HCT116 (cell line): ENCODE results near the gene SLC16A7. TPM values are rescaled to one million over a fixed set of nuclear protein-coding genes. Genes with fewer than 3 reads are reported as not detected.

Experiments used
- ATAC-seq: fragments of 200-7000 bp; cut with Tn5 transposase; 2 replicates; pipeline ENCODE4 v1.9.1; 2020; ENCODE audit warnings: mild to moderate bottlenecking, moderate library complexity
- BruUV-seq: library from RNA; stranded (reverse); fragments of 400-500 nt; replicated peaks from 2 replicates; lab custom pipeline; 2021; lab: Mats Ljungman, UMichigan
- CTCF ChIA-PET: fragments of 300-600 bp; sonication (Branson Sonifier 250); formaldehyde crosslinking; loops from one replicate; lab custom pipeline; 2021; ENCODE audit warnings: antibody characterized with exemption; lab: Charles Lee
- POLR2A ChIA-PET: fragments of 300-600, 350-600 bp; sonication (Branson Sonifier 250); formaldehyde crosslinking; loops from one replicate; lab custom pipeline; 2021; ENCODE audit warnings: antibody characterized with exemption; lab: Charles Lee
- RAD21 ChIA-PET, 2 experiments: fragments of 300-600 bp; sonication (Branson Sonifier 250); formaldehyde crosslinking; loops; one replicate each; lab custom pipeline; 2023; ENCODE audit warnings: low total read pairs in 2 of 2; ENCODE audit not compliant: uncharacterized antibody in 2 of 2, unreplicated experiment in 2 of 2, low non-redundant PET in 1 of 2; lab: Charles Lee
- DNase-seq: peaks from one replicate; pipeline ENCODE4 v3.0.0-alpha.2; 2010; ENCODE audit warnings: low read depth, low spot score
- H2AFZ ChIP-seq: fragments of 200-600 bp; shearing (Covaris generic), sonication (generic); 2 replicates; pipeline ENCODE4 v1.6.1; 2017; ENCODE audit warnings: low read depth, mixed run types, mixed read lengths, antibody characterized with exemption, low read length; ENCODE audit not compliant: poor library complexity, severe bottlenecking
- H3K27ac ChIP-seq: 2 replicates; pipeline ENCODE4 v1.5.1; 2012; ENCODE audit warnings: low read depth, low read length
- H3K27me3 ChIP-seq: fragments of 200-600 bp; sonication (generic); 2 replicates; pipeline ENCODE4 v1.6.1; 2016; ENCODE audit warnings: mixed run types, low read length, mixed read lengths; ENCODE audit not compliant: insufficient read depth
- H3K36me3 ChIP-seq, 2 experiments: fragments of 200-500 bp in 1 of 2; fragments of 200-600 bp in 1 of 2; sonication (Bioruptor generic) in 1 of 2; sonication (generic) in 1 of 2; 2 replicates each; pipeline versions ENCODE4 v1.5.1 to v1.6.1; 2014 to 2016; ENCODE audit warnings: low read length in 2 of 2, inconsistent platforms in 1 of 2, mixed read lengths in 1 of 2, mixed run types in 1 of 2; ENCODE audit not compliant: insufficient read depth in 2 of 2, control insufficient read depth in 1 of 2
- H3K4me1 ChIP-seq, 2 experiments: fragments of 200-600 bp in 1 of 2; sonication (generic) in 1 of 2; 2 replicates each; pipeline versions ENCODE4 v1.5.1 to v1.6.1; 2012 to 2017; ENCODE audit warnings: low read length in 2 of 2, inconsistent platforms in 1 of 2, mild to moderate bottlenecking in 1 of 2, mixed read lengths in 1 of 2, mixed run types in 1 of 2, moderate library complexity in 1 of 2; ENCODE audit not compliant: insufficient read depth in 2 of 2, control insufficient read depth in 1 of 2
- H3K4me2 ChIP-seq: fragments of 200-600 bp; sonication (generic); 2 replicates; pipeline ENCODE4 v1.6.1; 2017; ENCODE audit warnings: mixed run types, low read length, mixed read lengths
- H3K4me3 ChIP-seq, 2 experiments: fragments of 200-600 bp in 1 of 2; sonication (generic) in 1 of 2; replicated peaks in 1 of 2; 2 replicates each; pipeline ENCODE4 v1.5.1; 2011 to 2016; ENCODE audit warnings: low read length in 2 of 2, control low read depth in 1 of 2, low read depth in 1 of 2, mild to moderate bottlenecking in 1 of 2, mixed read lengths in 1 of 2, mixed run types in 1 of 2
- H3K79me2 ChIP-seq: fragments of 200-600 bp; sonication (generic); 2 replicates; pipeline ENCODE4 v1.6.1; 2017; ENCODE audit warnings: mild to moderate bottlenecking, mixed run types, low read length, moderate library complexity, mixed read lengths; ENCODE audit not compliant: insufficient read depth
- H3K9ac ChIP-seq: fragments of 200-600 bp; sonication (generic); 2 replicates; pipeline ENCODE4 v1.6.1; 2016; ENCODE audit warnings: low read length, mixed read lengths
- H3K9me2 ChIP-seq: fragments of 200-600 bp; sonication (generic), shearing (Covaris generic); 2 replicates; pipeline ENCODE4 v1.6.1; 2017; ENCODE audit warnings: mixed run types, mild to moderate bottlenecking, moderate library complexity; ENCODE audit not compliant: insufficient read depth
- H3K9me3 ChIP-seq, 2 experiments: fragments of 200-500 bp in 1 of 2; fragments of 200-600 bp in 1 of 2; sonication (Bioruptor generic) in 1 of 2; sonication (generic) in 1 of 2; 2 replicates each; pipeline ENCODE4 v1.6.1; 2014 to 2017; ENCODE audit warnings: low read length in 2 of 2, mixed read lengths in 2 of 2, inconsistent platforms in 1 of 2, low read depth in 1 of 2, mild to moderate bottlenecking in 1 of 2, mixed run types in 1 of 2, moderate library complexity in 1 of 2; ENCODE audit not compliant: control insufficient read depth in 1 of 2, insufficient read depth in 1 of 2
- H4K20me1 ChIP-seq: fragments of 200-600 bp; sonication (generic), shearing (Covaris generic); 2 replicates; pipeline ENCODE4 v1.6.1; 2017; ENCODE audit warnings: mixed run types, mild to moderate bottlenecking, moderate library complexity; ENCODE audit not compliant: insufficient read depth
- CBX3 ChIP-seq: IDR thresholded peaks from 2 replicates; pipeline ENCODE4 v1.6.1; 2012; ENCODE audit warnings: low read depth
- CEBPB ChIP-seq: IDR thresholded peaks from 2 replicates; pipeline ENCODE4 v1.6.1; 2012; ENCODE audit warnings: low read depth
- ELF1 ChIP-seq: IDR thresholded peaks from 2 replicates; pipeline ENCODE4 v1.6.1; 2012; ENCODE audit warnings: low read depth, borderline replicate concordance
- EZH2 ChIP-seq: fragments of 200-600 bp; sonication (generic); IDR thresholded peaks from 2 replicates; pipeline ENCODE4 v1.6.1; 2017; ENCODE audit warnings: antibody characterized with exemption, mixed run types
- JUND ChIP-seq: IDR thresholded peaks from 2 replicates; pipeline ENCODE4 v1.6.1; 2012
- REST ChIP-seq: IDR thresholded peaks from 2 replicates; pipeline ENCODE4 v1.6.1; 2012; ENCODE audit warnings: low read depth
- SP1 ChIP-seq: IDR thresholded peaks from 2 replicates; pipeline ENCODE4 v1.6.1; 2012; ENCODE audit warnings: low read depth
- YY1 ChIP-seq: IDR thresholded peaks from 2 replicates; pipeline ENCODE4 v1.6.1; 2011; ENCODE audit warnings: low read length, low read depth, moderate library complexity, mild to moderate bottlenecking; ENCODE audit not compliant: insufficient replicate concordance; ENCODE audit errors: extremely low read depth
- ZFX ChIP-seq: fragments of 450-650 bp; IDR thresholded peaks from 2 replicates; pipeline ENCODE4 v1.6.1; 2017
- intact Hi-C: fragments of 100-400 bp; cut with micrococcal nuclease; formaldehyde crosslinking; loops from 2 replicates; pipeline ENCODE4 v1.10.0; 2022
- total RNA-seq: library from RNA; stranded (reverse); gene quantifications from one replicate; pipeline ENCODE4 v1.2.1, GENCODE V29; 2021; ENCODE audit not compliant: unreplicated experiment

The SLC16A7 gene
- total RNA-seq, 1 experiment from 2014 or later: 10.0 TPM

- no peaks in the 10 kb centered on the region for H3K4me1 ChIP-seq
- RAD21 ChIA-PET: no interaction called here
- H3K36me3 ChIP-seq: no peaks in the 10 kb centered on the region
- H3K27me3 ChIP-seq: no peaks in the 10 kb centered on the region
- no TSS peak for BruUV-seq
- no peak overlapping the region for H2AFZ ChIP-seq
- no peak overlapping the region for H3K27ac ChIP-seq
- TF ChIP-seq ELF1 (no peak), CBX3 (no peak), SP1 (no peak), ZFX (no peak), EZH2 (no peak), JUND (no peak), YY1 (no peak), CEBPB (no peak), REST (no peak)
- ATAC-seq (no peak), DNase-seq (no peak)
- no peaks in the 10 kb centered on the region for H4K20me1 ChIP-seq
- no peak overlapping the region for H3K9ac ChIP-seq
- H3K4me2 ChIP-seq: no peak overlapping the region
- no peaks in the 10 kb centered on the region for H3K9me3 ChIP-seq
- no peaks in the 10 kb centered on the region for H3K79me2 ChIP-seq
- H3K9me2 ChIP-seq: no peaks in the 10 kb centered on the region
- POLR2A ChIA-PET: no interaction called here
- CTCF ChIA-PET: no interaction called here
- intact Hi-C loops: no loop called here
- H3K4me3 ChIP-seq: no peak overlapping the region
Observed at GRCh38 chr12:59823567-59823966, 227.7 kb downstream of the SLC16A7 start.
